ENCODE measurements around the gene WNT7B. TPM values are rescaled to one million over a fixed set of nuclear protein-coding genes. Genes with fewer than 3 reads are reported as not detected.

Gene WNT7B
- total RNA-seq, 3 donors from 2014 or later (not counting 1 experiment from before 2014, with no cell fraction given): not detected

GRCh38 chr22:45871721-45872120 lies 105.2 kb downstream of the WNT7B start:
- WGBS (ENCODE audit: insufficient coverage): 92% methylated on average over 5 of the region's 6 CpGs
- DNase-seq (no peak), ATAC-seq (no peak)
- Histone ChIP-seq H3K27me3 (ENCODE audit: control insufficient read depth, insufficient read depth, low read length) (peaks cover 11% of the 10 kb centered on the region), H3K9me3 (ENCODE audit: control insufficient read depth, insufficient read depth, low read length) (peaks cover 5% of the 10 kb centered on the region), H3K4me1 (ENCODE audit: control insufficient read depth, insufficient read depth, low read length) (no peaks in the 10 kb centered on the region), H3K4me3 (ENCODE audit: low read length) (no peak overlapping the region), H3K36me3 (ENCODE audit: control insufficient read depth, insufficient read depth, low read length) (no peaks in the 10 kb centered on the region), H3K27ac (ENCODE audit: low read length) (no peak overlapping the region)
- Mint-ChIP-seq H3K27me3 (ENCODE audit: low read depth in 2 of 2) (peaks cover 27 to 37% of the 10 kb centered on the region in 2 donors), H3K9me3 (peaks cover 0 to 5% of the 10 kb centered on the region in 2 donors), H3K4me3 (no peak overlapping the region), H3K4me1 (peaks cover 6 to 8% of the 10 kb centered on the region in 2 donors), H3K27ac (no peak overlapping the region), H3K36me3 (no peaks in the 10 kb centered on the region)
- intact Hi-C loops (cut with micrococcal nuclease): no loop called here
- no peak for TF ChIP-seq CTCF (IDR thresholded peaks at IDR 0.05)

Other genes starting within 250 kb of the WNT7B start
- gene PPARA, start 173.4 kb upstream of the WNT7B start, total RNA-seq: 10 to 100 TPM; 20.1 to 27.8 (median 27.0) TPM